HepG2 (cell line): ENCODE data around the gene ZBTB47. TPM values are rescaled to one million over a fixed set of nuclear protein-coding genes. Genes with fewer than 3 reads are reported as not detected.

ENCODE experiments used
- ATAC-seq: fragments of 200-7000 bp; cut with Tn5 transposase; 3 replicates; pipeline ENCODE4 v1.9.1; 2020; ENCODE audit warnings: mild to moderate bottlenecking, moderate library complexity
- BruUV-seq: library from RNA; stranded (reverse); fragments of 400-500 nt; replicated peaks from 2 replicates; lab custom pipeline; 2021; lab: Mats Ljungman, UMichigan
- CTCF ChIA-PET: fragments of 300-600 bp; formaldehyde crosslinking; extraction: SDS; loops from one replicate; lab custom pipeline; 2021; ENCODE audit warnings: low total read pairs, inconsistent platforms, low intra/inter-chr PET ratio; lab: Yijun Ruan, JAX
- POLR2A ChIA-PET: fragments of 350-600 bp; sonication (Branson Sonifier 250); formaldehyde crosslinking; loops from one replicate; lab custom pipeline; 2020; ENCODE audit warnings: antibody characterized with exemption, inconsistent platforms; lab: Yijun Ruan, JAX
- DNase-seq: peaks from one replicate; pipeline ENCODE4 v3.0.0-alpha.2; 2015; ENCODE audit warnings: low spot score
- FAIRE-seq: peaks from 3 replicates; lab custom pipeline; 2011; peaks lifted over from hg19 to GRCh38; lab: Jason Lieb, UNC
- H2AFZ ChIP-seq: one replicate; pipeline ENCODE4 v1.6.1; 2011; ENCODE audit warnings: low read length, inconsistent platforms
- H3K27ac ChIP-seq: fragments of 300-600 bp; 3 replicates; pipeline ENCODE4 v1.8.0; 2011; ENCODE audit warnings: mixed run types, mild to moderate bottlenecking, mixed read lengths, low read length, inconsistent platforms; ENCODE audit not compliant: insufficient read depth; ENCODE audit errors: extremely low read length
- H3K27me3 ChIP-seq, 2 experiments: fragments of 200-600 bp in 1 of 2; 2 replicates in 1 of 2; 3 replicates in 1 of 2; pipeline versions ENCODE4 v1.6.0 to v1.8.0; 2011; ENCODE audit warnings: low read length in 2 of 2, mild to moderate bottlenecking in 2 of 2, moderate library complexity in 2 of 2, inconsistent platforms in 1 of 2; ENCODE audit not compliant: insufficient read depth in 2 of 2, control insufficient read depth in 1 of 2
- H3K36me3 ChIP-seq, 2 experiments: fragments of 200-600 bp in 1 of 2; replicated peaks in 1 of 2; 2 replicates in 1 of 2; 3 replicates in 1 of 2; pipeline versions ENCODE4 v1.5.1 to v1.8.0; 2011; ENCODE audit warnings: low read length in 2 of 2, inconsistent platforms in 1 of 2; ENCODE audit not compliant: insufficient read depth in 2 of 2, control insufficient read depth in 1 of 2
- H3K4me1 ChIP-seq: 2 replicates; pipeline ENCODE4 v1.5.1; 2012; ENCODE audit warnings: low read length, inconsistent platforms; ENCODE audit not compliant: insufficient read depth
- H3K4me2 ChIP-seq: 2 replicates; pipeline ENCODE4 v1.6.0; 2011; ENCODE audit warnings: low read depth, low read length, inconsistent platforms
- H3K4me3 ChIP-seq, 3 experiments: fragments of 200-600 bp in 1 of 3; sonication (generic), shearing (Covaris generic) in 1 of 3; replicated peaks in 1 of 3; 2 replicates each; pipeline ENCODE4 v1.5.1; 2011 to 2016; ENCODE audit warnings: low read length in 3 of 3, inconsistent platforms in 2 of 3, low read depth in 2 of 3, mild to moderate bottlenecking in 2 of 3, control low read depth in 1 of 3, mixed read lengths in 1 of 3; ENCODE audit not compliant: insufficient read depth in 1 of 3
- H3K79me2 ChIP-seq: one replicate; pipeline ENCODE4 v1.6.1; 2011; ENCODE audit warnings: low read length, inconsistent platforms; ENCODE audit not compliant: insufficient read depth
- H3K9ac ChIP-seq: 2 replicates; pipeline ENCODE4 v1.6.0; 2011; ENCODE audit warnings: mild to moderate bottlenecking, low read depth, low read length, inconsistent platforms; ENCODE audit not compliant: insufficient read depth
- H3K9me3 ChIP-seq: 2 replicates; pipeline ENCODE4 v1.5.1; 2012; ENCODE audit warnings: mild to moderate bottlenecking, low read length
- H4K20me1 ChIP-seq: 2 replicates; pipeline ENCODE4 v1.6.0; 2011; ENCODE audit warnings: inconsistent platforms, mild to moderate bottlenecking, low read length, moderate library complexity; ENCODE audit not compliant: insufficient read depth
- EED ChIP-seq: sonication (generic); formaldehyde crosslinking; IDR thresholded peaks from 2 replicates; pipeline ENCODE4 v1.5.0; 2020; ENCODE audit warnings: mild to moderate bottlenecking, missing genetic modification reagents
- IRX3 ChIP-seq: sonication (generic); formaldehyde crosslinking; IDR thresholded peaks from 2 replicates; pipeline ENCODE4 v1.8.1; 2023; ENCODE audit warnings: mild to moderate bottlenecking, low read depth, missing genetic modification reagents, borderline replicate concordance
- JUND ChIP-seq: sonication (generic); formaldehyde crosslinking; IDR thresholded peaks from 2 replicates; pipeline ENCODE4 v1.8.0; 2022; ENCODE audit warnings: mild to moderate bottlenecking, missing genetic modification reagents
- MTF2 ChIP-seq: sonication (generic); formaldehyde crosslinking; IDR thresholded peaks from 2 replicates; pipeline ENCODE4 v1.5.0; 2020; ENCODE audit warnings: missing genetic modification reagents, borderline replicate concordance
- RERE ChIP-seq: IDR thresholded peaks from 2 replicates; pipeline ENCODE4 v1.6.1; 2016; ENCODE audit warnings: low read depth, missing genetic modification reagents, missing compliant biosample characterization
- TEF ChIP-seq: sonication (generic); formaldehyde crosslinking; IDR thresholded peaks from 2 replicates; pipeline ENCODE4 v1.5.0; 2020; ENCODE audit warnings: missing genetic modification reagents
- ZBTB1 ChIP-seq: sonication (generic); formaldehyde crosslinking; IDR thresholded peaks from 2 replicates; pipeline ENCODE4 v1.4.0; 2020; ENCODE audit warnings: missing genetic modification reagents, borderline replicate concordance
- ZNF160 ChIP-seq: sonication (generic); formaldehyde crosslinking; IDR thresholded peaks from 2 replicates; pipeline ENCODE4 v1.8.0; 2022; ENCODE audit warnings: mild to moderate bottlenecking, inconsistent platforms, missing genetic modification reagents
- ZNF260 ChIP-seq: sonication (generic); formaldehyde crosslinking; IDR thresholded peaks from 2 replicates; pipeline ENCODE4 v1.4.0; 2020; ENCODE audit warnings: missing genetic modification reagents, low read depth, mild to moderate bottlenecking, borderline replicate concordance
- ZNF710 ChIP-seq: sonication (generic); formaldehyde crosslinking; IDR thresholded peaks from 2 replicates; pipeline ENCODE4 v1.5.0; 2020; ENCODE audit warnings: mild to moderate bottlenecking, missing genetic modification reagents, borderline replicate concordance
- WGBS: methylation state at CpG from one replicate; pipeline ENCODE4 v1.1.6; 2017; ENCODE audit warnings: low lambda C conversion rate; 5-methylcytosine and 5-hydroxymethylcytosine counted together
- in situ Hi-C: cut with HindIII; loops from 2 replicates; pipeline ENCODE4 v1.10.0; 2017; ENCODE audit warnings: low pct_unique_long_range_greater_than_20kb; ENCODE audit not compliant: extremely low pct_ligation_motif_present
- intact Hi-C: fragments of 100-400 bp; cut with micrococcal nuclease; formaldehyde crosslinking; loops from one replicate; pipeline ENCODE4 v1.10.0; 2022; ENCODE audit not compliant: unreplicated experiment
- polyA plus RNA-seq, 8 experiments: library from polyadenylated mRNA; depleted of rRNA in 3 of 8; stranded (reverse) in 7 of 8; unstranded in 1 of 8; fragments of >200 nt; fragmentation: Illumina TruSeq in 4 of 8; extraction: Trizol in 4 of 8; gene quantifications; 2 replicates each; pipeline versions ENCODE4 v1.2.1 to v1.2.3, GENCODE V29; 2011 to 2016; ENCODE audit warnings: low read depth in 4 of 8, missing spikeins in 1 of 8, mixed read lengths in 1 of 8; ENCODE audit not compliant: insufficient read depth in 1 of 8
- total RNA-seq, 5 experiments: library from RNA; depleted of rRNA; stranded (reverse); fragments of >200 nt; fragmentation: Illumina TruSeq; extraction: Trizol; gene quantifications; 2 replicates each; pipeline ENCODE4 v1.2.3, GENCODE V29; 2016; ENCODE audit warnings: low read depth in 1 of 5

The ZBTB47 gene
- total and polyA plus RNA-seq, 2 of the 13 experiments (the other 11 are each of a cell fraction or from before 2014, with no cell fraction given), result 1.5 to 3.1 TPM

GRCh38 chr3:42691816-42692666 is 38.5 kb downstream of the ZBTB47 start (continued):
- TF ChIP-seq JUND (CRISPR knock-in tag) (no peak), ZNF260 (CRISPR knock-in tag) (no peak), IRX3 (CRISPR knock-in tag) (no peak), MTF2 (CRISPR knock-in tag) (no peak), ZBTB1 (no peak)

- no peak for FAIRE-seq
- H4K20me1 ChIP-seq, result no peaks in the 10 kb centered on the region
- TF ChIP-seq EED (CRISPR knock-in tag), result no peak
- TF ChIP-seq ZNF160 (CRISPR knock-in tag), result no peak
- TF ChIP-seq ZNF710 (CRISPR knock-in tag), result no peak
- no peak for TF ChIP-seq RERE (CRISPR knock-in tag)
- no peak for TF ChIP-seq TEF (CRISPR knock-in tag)
Measured at GRCh38 chr3:42692667-42693529, 39.4 kb downstream of the ZBTB47 start.

More at GRCh38 chr3:42692667-42693529, 39.4 kb downstream of the ZBTB47 start:
- H3K4me1 ChIP-seq, result no peaks in the 10 kb centered on the region
- H2AFZ ChIP-seq, result no peak overlapping the region
- no peak overlapping the region for H3K4me3 ChIP-seq
- POLR2A ChIA-PET, result no interaction called here
- ATAC-seq, result no peak
- no peak overlapping the region for H3K27ac ChIP-seq
- H3K36me3 ChIP-seq, result no peaks in the 10 kb centered on the region
- BruUV-seq, result no TSS peak
- H3K4me2 ChIP-seq, result no peak overlapping the region
- in situ Hi-C loops (no loop called here), intact Hi-C loops (no loop called here)
- no peaks in the 10 kb centered on the region for H3K9me3 ChIP-seq
- H3K79me2 ChIP-seq, result no peaks in the 10 kb centered on the region
- H3K9ac ChIP-seq, result no peak overlapping the region
- WGBS, result 20% methylated on average over 10 of the region's 17 CpGs
- CTCF ChIA-PET, result no interaction called here
- peaks cover 6 to 43% of the 10 kb centered on the region in 2 experiments; a peak in 4 of 5 replicates for H3K27me3 ChIP-seq
- no peak for DNase-seq
